ENCODE measurements around the gene RPH3AL. TPM values are rescaled to one million over a fixed set of nuclear protein-coding genes. Genes with fewer than 3 reads are reported as not detected.

Gene RPH3AL
- total RNA-seq, 3 donors from 2014 or later (not counting 1 experiment from before 2014, with no cell fraction given) = 7.2 to 9.9 (median 7.9) TPM

- Mint-ChIP-seq H3K4me3 (peak overlapping the region; percentile 79), H3K9me3 (no peaks in the 10 kb centered on the region), H3K27ac (peak overlapping the region in 1 of 2 donors; percentile 21), H3K27me3 (ENCODE audit: low read depth in 2 of 2) (peaks cover 8 to 19% of the 10 kb centered on the region in 2 donors), H3K36me3 (no peaks in the 10 kb centered on the region), H3K4me1 (peaks cover 21 to 31% of the 10 kb centered on the region in 2 donors)
- Histone ChIP-seq H3K4me3 (ENCODE audit: low read length) (peak overlapping the region; percentile 34), H3K4me1 (ENCODE audit: control insufficient read depth, insufficient read depth, low read length) (peaks cover 12% of the 10 kb centered on the region), H3K27me3 (ENCODE audit: control insufficient read depth, insufficient read depth, low read length) (peaks cover 7% of the 10 kb centered on the region), H3K9me3 (ENCODE audit: control insufficient read depth, insufficient read depth, low read length) (no peaks in the 10 kb centered on the region), H3K27ac (ENCODE audit: low read length) (no peak overlapping the region), H3K36me3 (ENCODE audit: control insufficient read depth, insufficient read depth, low read length) (no peaks in the 10 kb centered on the region)
- under 1% methylated on average over 60 of the region's 70 CpGs for WGBS (ENCODE audit: insufficient coverage)
- ATAC-seq (peak; percentile 25 to 41 (median 36)), DNase-seq (peak in 1 of 2 donors; percentile 41)
- intact Hi-C loops (cut with micrococcal nuclease) = loop anchor here (5.0 kb wide), 1 partner anchor 243 kb away; a partner anchor contains a TSS
- TF ChIP-seq CTCF (IDR thresholded peaks at IDR 0.05) = no peak
These were observed 32.7 kb upstream of the RPH3AL start for GRCh38 chr17:385178-385835.

GRCh38 chr17:384622-385177, 32.1 kb upstream of the RPH3AL start:
- H3K4me1 Mint-ChIP-seq = peaks cover 21 to 34% of the 10 kb centered on the region in 2 donors
- H3K27ac Mint-ChIP-seq = peak overlapping the region in 1 of 2 donors; percentile 21
- peaks cover 8 to 19% of the 10 kb centered on the region in 2 donors for H3K27me3 Mint-ChIP-seq (ENCODE audit: low read depth in 2 of 2)
- 23% methylated on average over 36 of the region's 37 CpGs for WGBS (ENCODE audit: insufficient coverage)
- Histone ChIP-seq H3K27me3 (ENCODE audit: control insufficient read depth, insufficient read depth, low read length) (peaks cover 7% of the 10 kb centered on the region), H3K9me3 (ENCODE audit: control insufficient read depth, insufficient read depth, low read length) (no peaks in the 10 kb centered on the region), H3K4me3 (ENCODE audit: low read length) (peak overlapping the region; percentile 34), H3K36me3 (ENCODE audit: control insufficient read depth, insufficient read depth, low read length) (no peaks in the 10 kb centered on the region), H3K4me1 (ENCODE audit: control insufficient read depth, insufficient read depth, low read length) (peaks cover 12% of the 10 kb centered on the region), H3K27ac (ENCODE audit: low read length) (no peak overlapping the region)
- peak overlapping the region; percentile 79 for H3K4me3 Mint-ChIP-seq
- TF ChIP-seq CTCF (IDR thresholded peaks at IDR 0.05) = no peak
- no peak for ATAC-seq
- H3K36me3 Mint-ChIP-seq = no peaks in the 10 kb centered on the region
- no peaks in the 10 kb centered on the region for H3K9me3 Mint-ChIP-seq
- intact Hi-C loops (cut with micrococcal nuclease) = loop anchor here (5.0 kb wide), 1 partner anchor 242 kb away; a partner anchor contains a TSS
- no peak for DNase-seq

GRCh38 chr17:383771-384621, 31.4 kb upstream of the RPH3AL start:
- intact Hi-C loops (cut with micrococcal nuclease) = no loop called here
- Mint-ChIP-seq H3K36me3 (no peaks in the 10 kb centered on the region), H3K9me3 (no peaks in the 10 kb centered on the region), H3K4me3 (peak overlapping the region; percentile 67), H3K27me3 (ENCODE audit: low read depth in 2 of 2) (peaks cover 8 to 19% of the 10 kb centered on the region in 2 donors), H3K27ac (peak overlapping the region in 1 of 2 donors; percentile 21), H3K4me1 (peaks cover 21 to 34% of the 10 kb centered on the region in 2 donors)
- Histone ChIP-seq H3K4me1 (ENCODE audit: control insufficient read depth, insufficient read depth, low read length) (peaks cover 12% of the 10 kb centered on the region), H3K27ac (ENCODE audit: low read length) (no peak overlapping the region), H3K9me3 (ENCODE audit: control insufficient read depth, insufficient read depth, low read length) (no peaks in the 10 kb centered on the region), H3K27me3 (ENCODE audit: control insufficient read depth, insufficient read depth, low read length) (peaks cover 7% of the 10 kb centered on the region), H3K4me3 (ENCODE audit: low read length) (no peak overlapping the region), H3K36me3 (ENCODE audit: control insufficient read depth, insufficient read depth, low read length) (no peaks in the 10 kb centered on the region)
- no peak for DNase-seq
- WGBS (ENCODE audit: insufficient coverage) = 82% methylated on average over 19 of the region's 19 CpGs
- ATAC-seq = no peak
- TF ChIP-seq CTCF (IDR thresholded peaks at IDR 0.05) = no peak

All from natural killer cell (primary cell).